Upper lobe of right lung (tissue), 1 donor: Measurements from ENCODE around the gene NEURL1B. TPM values are rescaled to one million over a fixed set of nuclear protein-coding genes. Genes with fewer than 3 reads are reported as not detected.

Experiments
- ATAC-seq: fragments of 200-7000 bp; cut with Tn5 transposase; one replicate; pipeline ENCODE4 v1.9.1; 2020; ENCODE audit warnings: mild to moderate bottlenecking, moderate library complexity
- DNase-seq: peaks from one replicate; pipeline ENCODE4 v3.0.0-alpha.2; 2020
- H3K27ac ChIP-seq: fragments of 200-600 bp; one replicate; pipeline ENCODE4 v1.8.0; 2022
- H3K27me3 ChIP-seq: fragments of 200-600 bp; one replicate; pipeline ENCODE4 v1.8.0; 2022; ENCODE audit warnings: mild to moderate bottlenecking
- H3K36me3 ChIP-seq: fragments of 200-600 bp; one replicate; pipeline ENCODE4 v1.8.0; 2022
- H3K4me1 ChIP-seq: fragments of 200-600 bp; one replicate; pipeline ENCODE4 v1.8.0; 2022
- H3K4me3 ChIP-seq: fragments of 200-600 bp; one replicate; pipeline ENCODE4 v1.8.0; 2022; ENCODE audit warnings: mild to moderate bottlenecking
- H3K9me3 ChIP-seq: fragments of 200-600 bp; one replicate; pipeline ENCODE4 v1.8.0; 2022
- intact Hi-C: fragments of 100-400 bp; cut with DNase I; formaldehyde crosslinking; loops from one replicate; pipeline ENCODE4 v1.11.0; 2022
- total RNA-seq: library from RNA; stranded (reverse); fragmentation: NEBNext Ultra II Directional; extraction: Animal tissue kit (Norgen Biotek cat#: 25700); gene quantifications from one replicate; pipeline ENCODE4 v1.2.1, GENCODE V29; 2021
- TF ChIP-seq, protein P1 (sequence below): fragments of 200-600 bp; IDR thresholded peaks from one replicate; pipeline ENCODE4 v1.8.0; 2022; ENCODE audit warnings: antibody characterized with exemption
- donor health status: DM: no; HTN: yes; CAD: no; lungs with severe emphysema.

Gene NEURL1B
- total RNA-seq, 1 donor from 2014 or later: 25.0 TPM

DNA sequence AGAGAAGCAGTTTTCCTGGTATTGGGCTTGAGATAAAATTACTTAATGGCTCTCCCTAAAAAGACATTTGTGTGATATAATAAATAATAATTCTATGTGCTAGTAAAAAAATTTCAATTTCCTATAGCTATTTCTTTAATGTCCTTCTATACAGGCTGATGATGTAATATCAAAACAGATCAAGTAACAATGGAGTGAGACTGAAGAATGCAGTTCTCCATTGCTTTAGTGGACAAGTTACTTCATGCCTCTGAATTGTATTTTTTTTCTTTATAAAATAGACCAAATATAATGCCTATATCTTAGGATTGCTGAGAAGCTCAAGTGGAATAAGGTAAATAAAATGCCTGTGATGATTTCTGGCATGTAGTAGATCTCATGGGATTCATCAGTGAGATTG lies 35.6 kb upstream of the NEURL1B start:
- H3K27ac ChIP-seq: no peak overlapping the region
- H3K4me3 ChIP-seq: no peak overlapping the region
- ATAC-seq: no peak
- no peaks in the 10 kb centered on the region for H3K27me3 ChIP-seq
- TF ChIP-seq, protein P1, sequence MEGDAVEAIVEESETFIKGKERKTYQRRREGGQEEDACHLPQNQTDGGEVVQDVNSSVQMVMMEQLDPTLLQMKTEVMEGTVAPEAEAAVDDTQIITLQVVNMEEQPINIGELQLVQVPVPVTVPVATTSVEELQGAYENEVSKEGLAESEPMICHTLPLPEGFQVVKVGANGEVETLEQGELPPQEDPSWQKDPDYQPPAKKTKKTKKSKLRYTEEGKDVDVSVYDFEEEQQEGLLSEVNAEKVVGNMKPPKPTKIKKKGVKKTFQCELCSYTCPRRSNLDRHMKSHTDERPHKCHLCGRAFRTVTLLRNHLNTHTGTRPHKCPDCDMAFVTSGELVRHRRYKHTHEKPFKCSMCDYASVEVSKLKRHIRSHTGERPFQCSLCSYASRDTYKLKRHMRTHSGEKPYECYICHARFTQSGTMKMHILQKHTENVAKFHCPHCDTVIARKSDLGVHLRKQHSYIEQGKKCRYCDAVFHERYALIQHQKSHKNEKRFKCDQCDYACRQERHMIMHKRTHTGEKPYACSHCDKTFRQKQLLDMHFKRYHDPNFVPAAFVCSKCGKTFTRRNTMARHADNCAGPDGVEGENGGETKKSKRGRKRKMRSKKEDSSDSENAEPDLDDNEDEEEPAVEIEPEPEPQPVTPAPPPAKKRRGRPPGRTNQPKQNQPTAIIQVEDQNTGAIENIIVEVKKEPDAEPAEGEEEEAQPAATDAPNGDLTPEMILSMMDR: no peak
- H3K4me1 ChIP-seq: peaks cover 5% of the 10 kb centered on the region
- H3K36me3 ChIP-seq: no peaks in the 10 kb centered on the region
- intact Hi-C loops: no loop called here
- no peak for DNase-seq
- H3K9me3 ChIP-seq: no peaks in the 10 kb centered on the region

DNA sequence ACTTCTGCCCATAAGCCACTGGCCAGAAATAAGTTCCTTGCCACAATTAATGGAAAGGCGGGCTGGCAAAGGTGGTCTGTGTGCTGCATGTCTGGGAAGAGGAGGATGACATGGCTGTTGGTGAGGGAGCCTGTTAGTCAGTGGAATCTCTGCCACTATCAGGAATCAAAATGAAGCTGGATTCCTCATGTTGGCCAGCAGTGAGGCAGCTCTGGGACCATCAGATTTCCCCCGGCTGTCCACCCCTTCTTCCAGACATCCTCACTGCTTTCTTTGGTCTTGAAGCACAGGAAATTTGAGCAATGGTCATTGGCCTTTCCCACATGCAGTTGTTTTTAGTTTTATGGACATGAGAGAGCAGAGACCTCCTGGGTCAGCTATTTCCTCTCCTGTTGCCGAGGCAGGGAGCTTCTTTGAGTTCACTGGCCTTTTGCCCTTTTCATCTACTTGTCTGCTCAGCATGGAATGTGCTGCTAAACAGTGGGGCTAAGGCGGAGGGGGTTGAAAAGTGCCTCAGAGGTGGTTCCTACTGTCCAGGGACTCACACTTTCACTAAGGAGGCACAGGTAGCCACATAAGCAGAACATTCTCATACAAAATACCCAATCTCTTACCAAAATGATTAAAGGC lies 34.8 kb upstream of the NEURL1B start:
- TF ChIP-seq, protein P1: no peak
- intact Hi-C loops: no loop called here
- Histone ChIP-seq H3K4me3 (no peak overlapping the region), H3K27me3 (no peaks in the 10 kb centered on the region), H3K4me1 (peaks cover 5% of the 10 kb centered on the region), H3K9me3 (no peaks in the 10 kb centered on the region), H3K27ac (no peak overlapping the region), H3K36me3 (no peaks in the 10 kb centered on the region)
- DNase-seq (no peak), ATAC-seq (no peak)

DNA sequence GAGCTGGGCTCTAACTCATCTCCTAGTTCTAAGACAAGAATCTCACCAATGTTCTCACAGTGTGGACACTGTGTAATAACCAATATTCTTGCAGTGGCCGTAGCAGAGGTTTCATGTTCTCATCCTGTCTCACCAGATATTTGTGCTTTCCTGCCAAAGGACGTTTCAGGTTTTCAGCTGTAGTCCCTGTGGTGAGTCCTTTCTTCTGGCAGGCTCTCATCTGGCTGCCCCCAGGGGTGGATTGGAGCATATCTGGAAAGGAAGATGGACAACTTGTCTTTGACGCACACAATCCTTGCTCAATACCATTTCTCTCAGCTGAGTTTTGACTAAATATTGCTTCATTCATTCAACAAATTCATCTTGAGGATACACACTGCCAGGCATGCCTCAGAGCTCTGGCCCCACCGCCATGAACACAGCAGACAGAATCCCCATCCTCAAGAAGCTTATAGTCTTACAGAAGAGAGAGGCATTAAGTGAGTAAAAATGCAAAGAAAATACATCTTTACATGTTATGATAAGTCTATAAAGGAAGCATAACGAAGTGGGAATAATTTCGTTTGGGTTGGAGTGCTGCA lies 33.8 kb upstream of the NEURL1B start:
- no peaks in the 10 kb centered on the region for H3K27me3 ChIP-seq
- no peaks in the 10 kb centered on the region for H3K9me3 ChIP-seq
- no peak overlapping the region for H3K4me3 ChIP-seq
- ATAC-seq (no peak), DNase-seq (no peak)
- intact Hi-C loops: no loop called here
- TF ChIP-seq, protein P1: no peak
- no peak overlapping the region for H3K27ac ChIP-seq
- H3K4me1 ChIP-seq: peaks cover 5% of the 10 kb centered on the region
- H3K36me3 ChIP-seq: no peaks in the 10 kb centered on the region

GRCh38 chr5:172608773-172609172 lies 32.3 kb upstream of the NEURL1B start:
- no peaks in the 10 kb centered on the region for H3K27me3 ChIP-seq
- intact Hi-C loops: no loop called here
- no peak overlapping the region for H3K4me3 ChIP-seq
- TF ChIP-seq, protein P1: no peak
- H3K4me1 ChIP-seq: no peaks in the 10 kb centered on the region
- no peaks in the 10 kb centered on the region for H3K9me3 ChIP-seq
- ATAC-seq: no peak
- DNase-seq: no peak
- no peak overlapping the region for H3K27ac ChIP-seq
- no peaks in the 10 kb centered on the region for H3K36me3 ChIP-seq

GRCh38 chr5:172610643-172611042 lies 30.4 kb upstream of the NEURL1B start:
- Histone ChIP-seq H3K4me3 (no peak overlapping the region), H3K4me1 (no peaks in the 10 kb centered on the region), H3K27ac (no peak overlapping the region), H3K9me3 (no peaks in the 10 kb centered on the region), H3K27me3 (no peaks in the 10 kb centered on the region), H3K36me3 (no peaks in the 10 kb centered on the region)
- TF ChIP-seq, protein P1: no peak
- ATAC-seq (no peak), DNase-seq (no peak)
- intact Hi-C loops: no loop called here

GRCh38 chr5:172611913-172612312 lies 29.1 kb upstream of the NEURL1B start:
- DNase-seq (no peak), ATAC-seq (no peak)
- Histone ChIP-seq H3K27me3 (no peaks in the 10 kb centered on the region), H3K9me3 (no peaks in the 10 kb centered on the region), H3K4me1 (no peaks in the 10 kb centered on the region), H3K36me3 (no peaks in the 10 kb centered on the region), H3K27ac (no peak overlapping the region), H3K4me3 (no peak overlapping the region)
- TF ChIP-seq, protein P1: no peak
- intact Hi-C loops: no loop called here
